ENCODE data around the gene PDE4B. TPM values are rescaled to one million over a fixed set of nuclear protein-coding genes. Genes with fewer than 3 reads are reported as not detected.

PDE4B gene
- polyA plus RNA-seq, 1 donor (not counting 4 experiments of a cell fraction or from before 2014, with no cell fraction given): 0.29 TPM

DNA sequence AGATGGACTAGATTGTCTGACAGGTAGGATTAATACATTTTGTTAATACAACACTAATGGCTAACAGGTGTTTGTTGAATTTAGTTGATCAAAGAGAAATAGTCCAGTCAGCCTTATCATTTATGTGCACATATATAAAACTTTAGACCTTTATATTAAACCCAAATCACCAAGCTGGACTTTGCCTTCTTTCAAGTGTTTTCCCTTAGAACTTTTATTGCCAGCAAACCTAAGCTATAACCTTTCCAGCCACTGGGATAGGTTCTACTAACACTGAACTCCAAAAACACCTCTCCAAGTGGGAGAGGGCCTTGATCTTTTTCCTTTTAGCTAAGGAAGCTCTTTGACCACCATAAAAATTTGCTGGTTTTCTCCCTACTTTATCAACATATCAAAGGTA lies 345.9 kb downstream of the PDE4B start:
- H3K9me3 ChIP-seq (ENCODE audit: control insufficient read depth, low read depth, low read length): no peaks in the 10 kb centered on the region
- H3K27ac ChIP-seq (ENCODE audit: control insufficient read depth, insufficient read depth, low read length): no peak overlapping the region
- H3K4me1 ChIP-seq (ENCODE audit: control insufficient read depth, extremely low read depth, insufficient read depth, low read length): no peaks in the 10 kb centered on the region
- DNase-seq (ENCODE audit: low read depth, low spot score) (no peak), FAIRE-seq (no peak)
- H3K36me3 ChIP-seq (ENCODE audit: control insufficient read depth in 2 of 2, extremely low read depth in 1 of 2, insufficient read depth in 2 of 2, low read length in 2 of 2): no peaks in the 10 kb centered on the region
- dilution Hi-C loops (cut with MboI; ENCODE audit: extremely low pct_ligation_motif_present, low sequenced_read_pairs): no loop called here
- no peaks in the 10 kb centered on the region for H3K27me3 ChIP-seq (ENCODE audit: control insufficient read depth, extremely low read depth, insufficient read depth, low read length)
- no peaks in the 10 kb centered on the region for H4K20me1 ChIP-seq (ENCODE audit: control insufficient read depth, extremely low read depth, insufficient read depth, low read length)
- no peak overlapping the region for H3K4me2 ChIP-seq (ENCODE audit: control insufficient read depth, extremely low read depth, insufficient read depth, low read depth, low read length)
- H3K4me3 ChIP-seq (ENCODE audit: control insufficient read depth in 2 of 3, extremely low read depth in 1 of 3, insufficient read depth in 2 of 3, low read depth in 1 of 3, low read length in 3 of 3): no peak overlapping the region
- TF ChIP-seq, protein P1, sequence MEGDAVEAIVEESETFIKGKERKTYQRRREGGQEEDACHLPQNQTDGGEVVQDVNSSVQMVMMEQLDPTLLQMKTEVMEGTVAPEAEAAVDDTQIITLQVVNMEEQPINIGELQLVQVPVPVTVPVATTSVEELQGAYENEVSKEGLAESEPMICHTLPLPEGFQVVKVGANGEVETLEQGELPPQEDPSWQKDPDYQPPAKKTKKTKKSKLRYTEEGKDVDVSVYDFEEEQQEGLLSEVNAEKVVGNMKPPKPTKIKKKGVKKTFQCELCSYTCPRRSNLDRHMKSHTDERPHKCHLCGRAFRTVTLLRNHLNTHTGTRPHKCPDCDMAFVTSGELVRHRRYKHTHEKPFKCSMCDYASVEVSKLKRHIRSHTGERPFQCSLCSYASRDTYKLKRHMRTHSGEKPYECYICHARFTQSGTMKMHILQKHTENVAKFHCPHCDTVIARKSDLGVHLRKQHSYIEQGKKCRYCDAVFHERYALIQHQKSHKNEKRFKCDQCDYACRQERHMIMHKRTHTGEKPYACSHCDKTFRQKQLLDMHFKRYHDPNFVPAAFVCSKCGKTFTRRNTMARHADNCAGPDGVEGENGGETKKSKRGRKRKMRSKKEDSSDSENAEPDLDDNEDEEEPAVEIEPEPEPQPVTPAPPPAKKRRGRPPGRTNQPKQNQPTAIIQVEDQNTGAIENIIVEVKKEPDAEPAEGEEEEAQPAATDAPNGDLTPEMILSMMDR (optimal IDR thresholded peaks at IDR 0.05 in 1 of 3, IDR thresholded peaks at IDR 0.05 in 1 of 3, conservative IDR thresholded peaks at IDR 0.05 in 1 of 3; ENCODE audit: extremely low read depth in 1 of 3, insufficient read depth in 2 of 3, low read length in 3 of 3): no peak
- TF ChIP-seq EZH2 (IDR thresholded peaks at IDR 0.05; ENCODE audit: low read length): no peak
- no peaks in the 10 kb centered on the region for H3K79me2 ChIP-seq (ENCODE audit: control insufficient read depth, insufficient read depth, low read length)
- H2AFZ ChIP-seq (ENCODE audit: control insufficient read depth, low read length): no peak overlapping the region
- no peak overlapping the region for H3K9ac ChIP-seq (ENCODE audit: control insufficient read depth, extremely low read depth, insufficient read depth, low read length)
- H3K9me1 ChIP-seq (ENCODE audit: control insufficient read depth, extremely low read depth, insufficient read depth, low read length): no peaks in the 10 kb centered on the region

DNA sequence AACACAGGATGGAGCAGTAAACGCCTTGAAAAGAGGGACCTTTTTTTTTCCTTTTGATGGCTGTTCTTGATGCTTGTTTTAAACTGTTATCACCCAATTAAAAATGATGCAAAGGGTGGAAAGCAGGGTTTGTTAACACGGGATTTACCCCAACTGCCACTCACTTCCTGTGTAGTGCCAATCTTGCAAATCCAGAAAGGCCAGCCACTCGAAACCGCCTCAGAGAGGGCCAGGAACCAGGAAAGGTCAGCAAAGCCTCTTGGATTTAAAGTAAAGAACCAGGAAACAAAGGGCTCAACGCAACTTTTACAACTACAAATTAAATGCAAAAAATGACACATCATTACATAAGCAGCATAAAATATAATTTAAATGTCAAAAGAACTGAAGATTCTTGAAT lies 347.4 kb downstream of the PDE4B start:
- Histone ChIP-seq H3K4me1 (ENCODE audit: control insufficient read depth, extremely low read depth, insufficient read depth, low read length) (no peaks in the 10 kb centered on the region), H3K4me3 (ENCODE audit: control insufficient read depth in 2 of 3, extremely low read depth in 1 of 3, insufficient read depth in 2 of 3, low read depth in 1 of 3, low read length in 3 of 3) (no peak overlapping the region), H4K20me1 (ENCODE audit: control insufficient read depth, extremely low read depth, insufficient read depth, low read length) (no peaks in the 10 kb centered on the region), H3K9ac (ENCODE audit: control insufficient read depth, extremely low read depth, insufficient read depth, low read length) (no peak overlapping the region), H3K9me3 (ENCODE audit: control insufficient read depth, low read depth, low read length) (no peaks in the 10 kb centered on the region), H3K4me2 (ENCODE audit: control insufficient read depth, extremely low read depth, insufficient read depth, low read depth, low read length) (no peak overlapping the region), H2AFZ (ENCODE audit: control insufficient read depth, low read length) (no peak overlapping the region), H3K36me3 (ENCODE audit: control insufficient read depth in 2 of 2, extremely low read depth in 1 of 2, insufficient read depth in 2 of 2, low read length in 2 of 2) (no peaks in the 10 kb centered on the region), H3K27ac (ENCODE audit: control insufficient read depth, insufficient read depth, low read length) (no peak overlapping the region), H3K27me3 (ENCODE audit: control insufficient read depth, extremely low read depth, insufficient read depth, low read length) (no peaks in the 10 kb centered on the region), H3K79me2 (ENCODE audit: control insufficient read depth, insufficient read depth, low read length) (no peaks in the 10 kb centered on the region), H3K9me1 (ENCODE audit: control insufficient read depth, extremely low read depth, insufficient read depth, low read length) (no peaks in the 10 kb centered on the region)
- TF ChIP-seq EZH2 (IDR thresholded peaks at IDR 0.05; ENCODE audit: low read length): no peak
- TF ChIP-seq, protein P1 (optimal IDR thresholded peaks at IDR 0.05 in 1 of 3, IDR thresholded peaks at IDR 0.05 in 1 of 3, conservative IDR thresholded peaks at IDR 0.05 in 1 of 3; ENCODE audit: extremely low read depth in 1 of 3, insufficient read depth in 2 of 3, low read length in 3 of 3): no peak
- DNase-seq (ENCODE audit: low read depth, low spot score): no peak
- no peak for FAIRE-seq
- dilution Hi-C loops (cut with MboI; ENCODE audit: extremely low pct_ligation_motif_present, low sequenced_read_pairs): no loop called here

Measured in keratinocyte (primary cell).